Left forelimb (tissue), 1 donor: ENCODE data around the gene TSPAN17.

Source experiments
- DNase-seq: peaks from one replicate; pipeline ENCODE4 v3.0.0-alpha.2; 2018; ENCODE audit warnings: low spot score

TSPAN17 gene

GRCh38 chr5:176621661-176622079 is 25.6 kb upstream of the TSPAN17 start:
- no peak for DNase-seq

GRCh38 chr5:176624142-176624541 is 23.1 kb upstream of the TSPAN17 start:
- DNase-seq, result no peak

GRCh38 chr5:176624938-176625337 is 22.3 kb upstream of the TSPAN17 start:
- DNase-seq, result no peak

- no peak for DNase-seq
Observed at GRCh38 chr5:176625512-176625911, 21.8 kb upstream of the TSPAN17 start.

- no peak for DNase-seq
Observed at GRCh38 chr5:176625966-176626875, 21.1 kb upstream of the TSPAN17 start.

GRCh38 chr5:176626876-176627236 is 20.4 kb upstream of the TSPAN17 start:
- DNase-seq, result no peak

- DNase-seq, result no peak
Observed at GRCh38 chr5:176627582-176627981, 19.7 kb upstream of the TSPAN17 start.

GRCh38 chr5:176628406-176629228 is 18.7 kb upstream of the TSPAN17 start:
- no peak for DNase-seq

GRCh38 chr5:176629317-176629852 is 17.9 kb upstream of the TSPAN17 start:
- DNase-seq, result no peak

- DNase-seq, result no peak
Observed at GRCh38 chr5:176629853-176630680, 17.2 kb upstream of the TSPAN17 start, which contains the start of the genes EIF4E1B and SNCB. TSS of gene EIF4E1B (plus strand) at chr5:176630675. CDS start at chr5:176642788, 12,113 bp downstream. TSS of gene SNCB (minus strand) at chr5:176630534. CDS start at chr5:176629654, 880 bp downstream.

GRCh38 chr5:176630681-176631222 is 16.5 kb upstream of the TSPAN17 start:
- DNase-seq, result no peak

- DNase-seq, result no peak
Observed at GRCh38 chr5:176631383-176632200, 15.7 kb upstream of the TSPAN17 start.

- no peak for DNase-seq
Observed at GRCh38 chr5:176632745-176633144, 14.5 kb upstream of the TSPAN17 start.

- no peak for DNase-seq
Observed at GRCh38 chr5:176633598-176633997, 13.7 kb upstream of the TSPAN17 start.

- no peak for DNase-seq
Observed at GRCh38 chr5:176636426-176636825, 10.9 kb upstream of the TSPAN17 start.

- DNase-seq, result no peak
Observed at GRCh38 chr5:176637556-176637955, 9.7 kb upstream of the TSPAN17 start.

- DNase-seq, result no peak
Observed at GRCh38 chr5:176638437-176638836, 8.8 kb upstream of the TSPAN17 start.

GRCh38 chr5:176639208-176639607 is 8.1 kb upstream of the TSPAN17 start:
- no peak for DNase-seq

GRCh38 chr5:176639981-176640380 is 7.3 kb upstream of the TSPAN17 start:
- no peak for DNase-seq

GRCh38 chr5:176640616-176641015 is 6.7 kb upstream of the TSPAN17 start:
- DNase-seq, result no peak
